ENCODE results near the gene TCN2.
"Not testable (repeated sequence)": the region's sequence is repeated elsewhere in the genome, so short reads cannot be mapped to it uniquely, and the experiment has no call there.

Gene TCN2

GRCh38 chr22:30667107-30667493 lies 60.1 kb downstream of the TCN2 start:
- Mint-ChIP-seq H3K27ac (peak overlapping the region; percentile 65), H3K4me3 (peak overlapping the region; percentile 95), H3K9me3 (no peaks in the 10 kb centered on the region), H3K27me3 (no peaks in the 10 kb centered on the region), H3K36me3 (ENCODE audit: low read depth) (peaks cover 20% of the 10 kb centered on the region), H3K4me1 (ENCODE audit: low read depth) (peaks cover 25% of the 10 kb centered on the region)

- Mint-ChIP-seq H3K27me3 (no peaks in the 10 kb centered on the region), H3K27ac (peak within 1 kb of the TSS; percentile 65), H3K36me3 (ENCODE audit: low read depth) (peaks cover 16% of the 10 kb centered on the region), H3K4me3 (peak within 1 kb of the TSS; percentile 95), H3K4me1 (ENCODE audit: low read depth) (peaks cover 25% of the 10 kb centered on the region), H3K9me3 (no peaks in the 10 kb centered on the region)
Measured at GRCh38 chr22:30667494-30668385, 60.8 kb downstream of the TCN2 start, which contains the start of gene DUSP18. TSS of gene DUSP18 (minus strand) at chr22:30667875. CDS start at chr22:30664003, 3,872 bp downstream.

- no peaks in the 10 kb centered on the region for H3K27me3 Mint-ChIP-seq
- H3K4me1 Mint-ChIP-seq (ENCODE audit: low read depth), result peaks cover 25% of the 10 kb centered on the region
- H3K4me3 Mint-ChIP-seq, result peak overlapping the region; percentile 95
- peaks cover 10% of the 10 kb centered on the region for H3K36me3 Mint-ChIP-seq (ENCODE audit: low read depth)
- no peak overlapping the region for H3K27ac Mint-ChIP-seq
- H3K9me3 Mint-ChIP-seq, result no peaks in the 10 kb centered on the region
Measured at GRCh38 chr22:30668386-30668710, 61.4 kb downstream of the TCN2 start.

- no peak overlapping the region for H3K27ac Mint-ChIP-seq
- no peaks in the 10 kb centered on the region for H3K36me3 Mint-ChIP-seq (ENCODE audit: low read depth)
- no peaks in the 10 kb centered on the region for H3K9me3 Mint-ChIP-seq
- H3K4me3 Mint-ChIP-seq, result no peak overlapping the region
- H3K4me1 Mint-ChIP-seq (ENCODE audit: low read depth), result peaks cover 18% of the 10 kb centered on the region
- H3K27me3 Mint-ChIP-seq, result no peaks in the 10 kb centered on the region
Measured at GRCh38 chr22:30671071-30671470, 64.1 kb downstream of the TCN2 start.

GRCh38 chr22:30673136-30673535 lies 66.2 kb downstream of the TCN2 start:
- Mint-ChIP-seq H3K36me3 (ENCODE audit: low read depth) (no peaks in the 10 kb centered on the region), H3K9me3 (no peaks in the 10 kb centered on the region), H3K4me3 (no peak overlapping the region), H3K27me3 (peaks cover 10% of the 10 kb centered on the region), H3K4me1 (ENCODE audit: low read depth) (peaks cover 6% of the 10 kb centered on the region), H3K27ac (no peak overlapping the region)

- Mint-ChIP-seq H3K27me3 (peaks cover 10% of the 10 kb centered on the region), H3K9me3 (no peaks in the 10 kb centered on the region), H3K4me3 (no peak overlapping the region), H3K27ac (no peak overlapping the region), H3K4me1 (ENCODE audit: low read depth) (no peaks in the 10 kb centered on the region), H3K36me3 (ENCODE audit: low read depth) (no peaks in the 10 kb centered on the region)
Measured at GRCh38 chr22:30674482-30674881, 67.5 kb downstream of the TCN2 start.

- Mint-ChIP-seq H3K4me3 (no peak overlapping the region), H3K36me3 (ENCODE audit: low read depth) (no peaks in the 10 kb centered on the region), H3K27ac (no peak overlapping the region), H3K4me1 (ENCODE audit: low read depth) (no peaks in the 10 kb centered on the region), H3K9me3 (no peaks in the 10 kb centered on the region), H3K27me3 (peaks cover 10% of the 10 kb centered on the region)
Measured at GRCh38 chr22:30675436-30675835, 68.5 kb downstream of the TCN2 start.

GRCh38 chr22:30676565-30676964 lies 69.6 kb downstream of the TCN2 start:
- not testable (repeated sequence) for H3K27ac Mint-ChIP-seq; H3K27me3 Mint-ChIP-seq; H3K4me1 Mint-ChIP-seq (ENCODE audit: low read depth); H3K36me3 Mint-ChIP-seq (ENCODE audit: low read depth); H3K4me3 Mint-ChIP-seq; H3K9me3 Mint-ChIP-seq

All from stimulated activated naive CD8-positive, alpha-beta T cell treated with anti-CD3 and anti-CD28 coated beads, Interleukin-15, Interleukin-2, amounts not matched to agents 100 ng/mL and 50 ng/mL, for 24 hours (primary cell).